Measurements from ENCODE around the gene C9orf50. TPM values are rescaled to one million over a fixed set of nuclear protein-coding genes. Genes with fewer than 3 reads are reported as not detected.
"Not testable (repeated sequence)": the region's sequence is repeated elsewhere in the genome, so short reads cannot be mapped to it uniquely, and the experiment has no call there.

Gene C9orf50
- total RNA-seq, 4 donors from 2014 or later: 0.34 TPM; not detected in 3

GRCh38 chr9:129639034-129639630 lies 18.2 kb upstream of the C9orf50 start:
- no peak for DNase-seq (ENCODE audit: extremely low spot score)
- H3K4me1 ChIP-seq: peaks cover 23 to 40% (median 37%) of the 10 kb centered on the region in 4 donors
- no peaks in the 10 kb centered on the region for H3K9me3 ChIP-seq
- no peak overlapping the region for H3K4me3 ChIP-seq
- intact Hi-C loops (cut with DNase I): no loop called here
- H3K27ac ChIP-seq (replicated peaks in 1 of 4): peak overlapping the region in 3 of 4 donors; percentile 42 to 91 (median 44)
- no peaks in the 10 kb centered on the region for H3K27me3 ChIP-seq
- no peak for TF ChIP-seq POLR2AphosphoS5 (IDR thresholded peaks at IDR 0.05)
- no peak for TF ChIP-seq CTCF (IDR thresholded peaks at IDR 0.05)
- TF ChIP-seq POLR2A (IDR thresholded peaks at IDR 0.05; ENCODE audit: low read depth): no peak
- no peak for TF ChIP-seq EP300 (IDR thresholded peaks at IDR 0.05)
- H3K36me3 ChIP-seq: peaks cover 41 to 58% (median 57%) of the 10 kb centered on the region in 4 donors
- 90% methylated on average over 17 of the region's 17 CpGs for WGBS

DNA sequence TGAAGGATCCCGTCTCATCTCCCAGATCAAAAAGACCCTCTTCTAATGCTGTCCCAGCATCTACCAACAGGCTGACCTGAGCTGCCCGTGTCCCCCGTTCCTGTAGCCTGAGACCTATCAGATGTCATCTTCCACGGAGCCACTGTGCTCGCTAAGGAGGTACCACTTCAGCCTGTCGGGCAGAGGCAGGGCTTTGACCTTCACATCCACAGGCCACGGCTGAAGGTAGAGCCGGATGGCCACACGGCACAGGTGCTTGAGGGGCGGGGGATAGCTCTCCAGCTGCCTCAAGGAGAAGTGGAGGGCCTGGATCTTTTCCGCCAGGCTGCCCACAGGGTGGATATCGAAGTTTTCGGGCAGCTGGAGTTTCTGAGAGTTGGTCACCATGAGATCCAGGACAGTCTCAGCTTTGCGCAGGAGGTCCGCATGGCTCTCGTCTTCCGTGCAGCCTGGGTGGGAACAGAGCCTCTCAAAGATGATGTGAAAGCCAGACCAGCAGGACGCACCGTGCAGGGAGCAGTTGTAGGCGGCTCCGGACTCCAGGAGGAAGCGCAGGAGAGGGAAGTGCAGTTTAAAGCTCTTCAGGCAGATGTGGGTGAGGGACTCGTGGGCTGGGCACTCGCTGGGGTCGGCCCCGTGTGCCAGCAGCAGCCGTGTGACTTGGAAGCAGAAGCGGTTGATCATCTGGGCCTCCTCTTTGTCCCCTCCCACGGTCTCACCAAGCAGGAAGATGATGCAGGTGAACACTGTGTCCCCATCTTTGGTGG lies 17.0 kb upstream of the C9orf50 start:
- TF ChIP-seq CTCF (IDR thresholded peaks at IDR 0.05) (no peak), POLR2A (IDR thresholded peaks at IDR 0.05; ENCODE audit: low read depth) (no peak), EP300 (IDR thresholded peaks at IDR 0.05) (no peak), POLR2AphosphoS5 (IDR thresholded peaks at IDR 0.05) (no peak)
- peaks cover 51 to 70% (median 69%) of the 10 kb centered on the region in 4 donors for H3K36me3 ChIP-seq
- intact Hi-C loops (cut with DNase I): no loop called here
- peaks cover 23 to 44% (median 37%) of the 10 kb centered on the region in 4 donors for H3K4me1 ChIP-seq
- no peaks in the 10 kb centered on the region for H3K9me3 ChIP-seq
- DNase-seq (ENCODE audit: extremely low spot score): no peak
- no peaks in the 10 kb centered on the region for H3K27me3 ChIP-seq
- H3K4me3 ChIP-seq: no peak overlapping the region
- no peak overlapping the region for H3K27ac ChIP-seq (replicated peaks in 1 of 4)
- WGBS: 69% methylated on average over 16 of the region's 29 CpGs

- no peaks in the 10 kb centered on the region for H3K27me3 ChIP-seq
- intact Hi-C loops (cut with DNase I): no loop called here
- TF ChIP-seq POLR2AphosphoS5 (IDR thresholded peaks at IDR 0.05) (no peak), CTCF (IDR thresholded peaks at IDR 0.05) (no peak), EP300 (IDR thresholded peaks at IDR 0.05) (no peak), POLR2A (IDR thresholded peaks at IDR 0.05; ENCODE audit: low read depth) (no peak)
- 52% methylated on average over 6 of the region's 9 CpGs for WGBS
- DNase-seq (ENCODE audit: extremely low spot score): no peak
- H3K27ac ChIP-seq (replicated peaks in 1 of 4): no peak overlapping the region
- H3K9me3 ChIP-seq: no peaks in the 10 kb centered on the region
- no peak overlapping the region for H3K4me3 ChIP-seq
- peaks cover 26 to 44% (median 37%) of the 10 kb centered on the region in 4 donors for H3K4me1 ChIP-seq
- H3K36me3 ChIP-seq: peaks cover 55 to 77% (median 73%) of the 10 kb centered on the region in 4 donors
These were observed 16.2 kb upstream of the C9orf50 start for GRCh38 chr9:129637102-129637501.

- 89% methylated on average over 10 of the region's 10 CpGs for WGBS
- H3K27ac ChIP-seq (replicated peaks in 1 of 4); H3K27me3 ChIP-seq; H3K4me3 ChIP-seq; DNase-seq (ENCODE audit: extremely low spot score); H3K9me3 ChIP-seq; intact Hi-C loops (cut with DNase I): not testable (repeated sequence)
- Histone ChIP-seq H3K36me3 (peaks cover 55 to 77% (median 73%) of the 10 kb centered on the region in 4 donors), H3K4me1 (peaks cover 33 to 48% (median 42%) of the 10 kb centered on the region in 4 donors)
These were observed 15.4 kb upstream of the C9orf50 start for GRCh38 chr9:129636343-129636742.
